Measurements from ENCODE around the gene APOL1.

DNA sequence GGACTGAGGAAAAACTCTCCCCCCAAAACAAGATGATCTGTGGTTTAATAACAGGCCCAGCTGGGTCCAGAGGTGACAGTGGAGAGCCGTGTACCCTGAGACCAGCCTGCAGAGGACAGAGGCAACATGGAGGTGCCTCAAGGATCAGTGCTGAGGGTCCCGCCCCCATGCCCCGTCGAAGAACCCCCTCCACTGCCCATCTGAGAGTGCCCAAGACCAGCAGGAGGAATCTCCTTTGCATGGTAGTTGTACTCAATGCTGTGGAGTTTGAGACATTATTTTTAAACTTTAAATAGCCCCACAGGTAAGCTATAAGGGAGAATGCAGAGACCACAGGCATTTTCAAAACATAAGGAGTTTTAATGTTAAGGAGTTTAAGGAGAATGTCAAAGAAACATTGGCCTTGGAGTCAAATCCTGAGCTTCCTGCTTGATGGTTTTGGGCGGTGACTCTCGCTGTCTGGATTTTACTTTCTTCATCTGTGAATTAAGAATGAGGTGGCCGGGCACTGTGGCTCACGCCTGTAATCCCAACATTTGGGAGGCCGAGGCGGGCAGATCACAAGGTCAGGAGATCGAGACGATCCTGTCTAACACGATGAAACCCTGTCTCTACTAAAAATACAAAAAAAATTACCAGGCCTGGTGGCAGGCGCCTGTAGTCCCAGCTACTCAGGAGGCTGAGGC, 6.8 kb downstream of the APOL1 start:
- TF ChIP-seq, protein P1, sequence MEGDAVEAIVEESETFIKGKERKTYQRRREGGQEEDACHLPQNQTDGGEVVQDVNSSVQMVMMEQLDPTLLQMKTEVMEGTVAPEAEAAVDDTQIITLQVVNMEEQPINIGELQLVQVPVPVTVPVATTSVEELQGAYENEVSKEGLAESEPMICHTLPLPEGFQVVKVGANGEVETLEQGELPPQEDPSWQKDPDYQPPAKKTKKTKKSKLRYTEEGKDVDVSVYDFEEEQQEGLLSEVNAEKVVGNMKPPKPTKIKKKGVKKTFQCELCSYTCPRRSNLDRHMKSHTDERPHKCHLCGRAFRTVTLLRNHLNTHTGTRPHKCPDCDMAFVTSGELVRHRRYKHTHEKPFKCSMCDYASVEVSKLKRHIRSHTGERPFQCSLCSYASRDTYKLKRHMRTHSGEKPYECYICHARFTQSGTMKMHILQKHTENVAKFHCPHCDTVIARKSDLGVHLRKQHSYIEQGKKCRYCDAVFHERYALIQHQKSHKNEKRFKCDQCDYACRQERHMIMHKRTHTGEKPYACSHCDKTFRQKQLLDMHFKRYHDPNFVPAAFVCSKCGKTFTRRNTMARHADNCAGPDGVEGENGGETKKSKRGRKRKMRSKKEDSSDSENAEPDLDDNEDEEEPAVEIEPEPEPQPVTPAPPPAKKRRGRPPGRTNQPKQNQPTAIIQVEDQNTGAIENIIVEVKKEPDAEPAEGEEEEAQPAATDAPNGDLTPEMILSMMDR (conservative IDR thresholded peaks at IDR 0.05): no peak
- no peak for TF ChIP-seq EZH2 (IDR thresholded peaks at IDR 0.05; ENCODE audit: low read depth)

All from PC-9 (cell line).